Amygdala (tissue), 56 donors: ENCODE data around the gene MT4.

Experiments
- DNase-seq, 56 donors: peaks; one replicate each; lab custom pipeline; 2025; lab: John Stamatoyannopoulos, UW

Gene MT4

GRCh38 chr16:56617212-56618085 lies 52.6 kb downstream of the MT4 start:
- DNase-seq: peak in 22 of 56 donors; percentile 18 to 65 (median 42)

GRCh38 chr16:56618138-56618537 lies 53.3 kb downstream of the MT4 start:
- DNase-seq: no peak
